Measurements from ENCODE around the gene RWDD4.

- TF ChIP-seq CTCF (IDR thresholded peaks at IDR 0.05) (no peak), ZFX (IDR thresholded peaks at IDR 0.05; ENCODE audit: borderline replicate concordance) (no peak)
These were observed 39.9 kb upstream of the RWDD4 start for GRCh38 chr4:183698909-183699308.

Measured in 22Rv1 (cell line).